Measurements from ENCODE around the gene HSPA12A. TPM values are rescaled to one million over a fixed set of nuclear protein-coding genes. Genes with fewer than 3 reads are reported as not detected.

Gene HSPA12A
- total RNA-seq, 2 donors from 2014 or later: 10.1 to 11.5 TPM

DNA sequence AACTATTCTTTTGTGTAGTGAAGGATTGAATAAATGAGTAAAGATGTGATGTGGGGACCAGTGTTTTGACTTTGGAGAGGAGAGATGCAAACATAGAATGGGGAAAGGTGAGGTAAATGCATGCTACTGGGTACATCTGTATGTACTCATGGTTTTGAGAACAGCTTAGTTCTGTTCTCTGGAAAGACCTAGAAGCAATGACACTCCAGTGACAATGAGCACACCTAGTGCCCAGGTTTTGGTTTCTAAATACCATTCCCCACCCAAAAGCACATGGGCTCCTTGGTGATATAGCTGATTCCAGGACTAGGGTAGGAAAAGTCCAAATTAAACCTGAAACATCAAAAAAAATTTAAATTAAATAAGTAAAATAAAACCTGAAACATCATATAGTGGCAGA is 22.6 kb upstream of the HSPA12A start:
- TF ChIP-seq, protein P1, sequence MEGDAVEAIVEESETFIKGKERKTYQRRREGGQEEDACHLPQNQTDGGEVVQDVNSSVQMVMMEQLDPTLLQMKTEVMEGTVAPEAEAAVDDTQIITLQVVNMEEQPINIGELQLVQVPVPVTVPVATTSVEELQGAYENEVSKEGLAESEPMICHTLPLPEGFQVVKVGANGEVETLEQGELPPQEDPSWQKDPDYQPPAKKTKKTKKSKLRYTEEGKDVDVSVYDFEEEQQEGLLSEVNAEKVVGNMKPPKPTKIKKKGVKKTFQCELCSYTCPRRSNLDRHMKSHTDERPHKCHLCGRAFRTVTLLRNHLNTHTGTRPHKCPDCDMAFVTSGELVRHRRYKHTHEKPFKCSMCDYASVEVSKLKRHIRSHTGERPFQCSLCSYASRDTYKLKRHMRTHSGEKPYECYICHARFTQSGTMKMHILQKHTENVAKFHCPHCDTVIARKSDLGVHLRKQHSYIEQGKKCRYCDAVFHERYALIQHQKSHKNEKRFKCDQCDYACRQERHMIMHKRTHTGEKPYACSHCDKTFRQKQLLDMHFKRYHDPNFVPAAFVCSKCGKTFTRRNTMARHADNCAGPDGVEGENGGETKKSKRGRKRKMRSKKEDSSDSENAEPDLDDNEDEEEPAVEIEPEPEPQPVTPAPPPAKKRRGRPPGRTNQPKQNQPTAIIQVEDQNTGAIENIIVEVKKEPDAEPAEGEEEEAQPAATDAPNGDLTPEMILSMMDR (IDR thresholded peaks at IDR 0.05): no peak
- DNase-seq (ENCODE audit: low spot score): no peak
- Histone ChIP-seq H3K4me1 (peaks cover 0 to 15% of the 10 kb centered on the region in 2 donors), H3K27ac (no peak overlapping the region), H3K27me3 (no peaks in the 10 kb centered on the region), H3K9me3 (peaks cover 0 to 10% of the 10 kb centered on the region in 2 donors), H3K36me3 (no peaks in the 10 kb centered on the region), H3K4me3 (no peak overlapping the region)

DNA sequence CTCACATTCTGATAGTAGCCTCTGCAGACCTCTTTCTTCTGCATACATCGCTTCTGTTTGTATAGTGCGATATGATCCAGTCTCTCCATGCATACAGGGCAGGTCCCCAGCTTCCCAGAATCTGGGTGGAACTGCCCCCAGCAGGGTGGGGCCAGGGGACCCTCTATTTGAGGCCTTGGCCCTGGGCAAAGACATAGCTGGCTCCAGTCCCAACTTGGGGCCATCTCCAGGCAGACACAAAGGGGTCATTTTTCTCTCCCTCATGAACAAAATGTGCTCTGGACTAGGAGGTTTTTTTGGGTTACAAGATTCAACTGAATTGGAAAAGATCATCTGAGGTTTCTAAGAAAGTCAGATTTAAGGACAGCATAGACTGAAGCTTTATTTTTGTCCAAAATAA is 21.1 kb upstream of the HSPA12A start:
- no peaks in the 10 kb centered on the region for H3K36me3 ChIP-seq
- H3K4me3 ChIP-seq: no peak overlapping the region
- peaks cover 0 to 11% of the 10 kb centered on the region in 2 donors for H3K4me1 ChIP-seq
- H3K9me3 ChIP-seq: peaks cover 0 to 10% of the 10 kb centered on the region in 2 donors
- no peak overlapping the region for H3K27ac ChIP-seq
- no peaks in the 10 kb centered on the region for H3K27me3 ChIP-seq
- no peak for DNase-seq (ENCODE audit: low spot score)
- TF ChIP-seq, protein P1 (IDR thresholded peaks at IDR 0.05): no peak

DNA sequence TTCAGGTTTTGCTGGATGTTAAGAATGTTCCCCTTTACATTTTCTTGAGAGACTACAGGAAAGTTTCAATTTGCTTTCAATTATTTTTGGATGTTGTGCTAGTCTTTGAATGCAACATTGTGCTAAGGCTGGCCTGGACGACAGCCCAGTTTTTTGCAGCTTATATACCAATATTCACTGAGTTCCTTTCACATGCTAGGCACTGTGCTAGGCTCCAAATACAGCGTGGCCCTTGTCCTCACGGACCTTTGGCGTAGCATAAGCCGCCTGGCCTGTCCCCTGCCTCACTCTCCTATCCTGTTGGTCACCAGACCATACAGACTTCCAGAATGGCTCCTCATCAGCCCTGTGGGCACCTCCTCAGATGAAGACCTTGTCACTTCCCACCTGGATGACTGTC is 19.5 kb upstream of the HSPA12A start:
- no peak for DNase-seq (ENCODE audit: low spot score)
- Histone ChIP-seq H3K27me3 (no peaks in the 10 kb centered on the region), H3K27ac (no peak overlapping the region), H3K4me1 (peaks cover 0 to 3% of the 10 kb centered on the region in 2 donors), H3K4me3 (no peak overlapping the region), H3K36me3 (no peaks in the 10 kb centered on the region), H3K9me3 (peaks cover 0 to 10% of the 10 kb centered on the region in 2 donors)
- TF ChIP-seq, protein P1 (IDR thresholded peaks at IDR 0.05): no peak

DNA sequence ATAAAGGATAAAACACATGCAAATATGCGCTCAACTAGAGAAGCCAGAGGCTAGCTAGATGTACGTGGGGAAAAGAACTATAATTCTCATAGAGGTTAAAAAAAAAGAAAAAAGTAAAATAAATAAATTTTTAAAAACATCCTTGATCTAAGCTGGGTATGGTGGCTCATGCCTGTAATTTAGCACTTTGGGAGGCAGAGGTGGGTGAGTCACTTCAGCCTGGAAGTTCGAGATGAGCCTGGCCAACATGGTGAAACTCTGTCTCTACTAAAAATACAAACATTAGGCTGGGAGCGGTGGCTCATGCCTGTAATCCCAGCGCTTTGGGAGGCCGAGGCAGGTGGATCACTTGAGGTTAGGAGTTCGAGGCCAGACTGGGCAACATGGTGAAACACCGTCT is 18.6 kb upstream of the HSPA12A start:
- TF ChIP-seq, protein P1 (IDR thresholded peaks at IDR 0.05): no peak
- no peak for DNase-seq (ENCODE audit: low spot score)
- Histone ChIP-seq H3K27ac (no peak overlapping the region), H3K4me1 (peaks cover 0 to 9% of the 10 kb centered on the region in 2 donors), H3K4me3 (no peak overlapping the region), H3K9me3 (peaks cover 0 to 10% of the 10 kb centered on the region in 2 donors), H3K27me3 (no peaks in the 10 kb centered on the region), H3K36me3 (no peaks in the 10 kb centered on the region)

DNA sequence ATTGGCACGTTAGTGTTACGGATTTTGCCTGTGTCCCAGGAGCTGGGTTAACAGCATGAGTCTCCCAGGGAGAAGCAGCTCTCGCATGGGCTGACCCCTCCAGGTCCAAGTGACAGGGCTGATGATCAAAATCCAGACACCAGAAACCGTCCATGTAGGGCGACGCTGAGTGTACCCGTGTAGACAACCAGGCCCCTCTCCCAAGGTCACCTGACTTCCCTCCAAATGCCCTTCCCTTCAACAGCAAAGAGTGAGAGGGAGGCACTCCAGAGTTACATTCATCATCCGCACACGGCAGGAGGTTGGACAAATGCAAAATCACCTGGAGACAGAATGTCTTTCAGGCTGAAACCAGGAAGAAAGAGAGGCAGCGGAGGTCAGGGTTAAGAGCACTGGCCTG is 14.9 kb upstream of the HSPA12A start:
- Histone ChIP-seq H3K9me3 (no peaks in the 10 kb centered on the region), H3K4me1 (peaks cover 0 to 22% of the 10 kb centered on the region in 2 donors), H3K36me3 (no peaks in the 10 kb centered on the region), H3K27me3 (no peaks in the 10 kb centered on the region), H3K27ac (peak overlapping the region in 1 of 2 donors; percentile 51), H3K4me3 (no peak overlapping the region)
- no peak for DNase-seq (ENCODE audit: low spot score)
- TF ChIP-seq, protein P1 (IDR thresholded peaks at IDR 0.05): no peak

DNA sequence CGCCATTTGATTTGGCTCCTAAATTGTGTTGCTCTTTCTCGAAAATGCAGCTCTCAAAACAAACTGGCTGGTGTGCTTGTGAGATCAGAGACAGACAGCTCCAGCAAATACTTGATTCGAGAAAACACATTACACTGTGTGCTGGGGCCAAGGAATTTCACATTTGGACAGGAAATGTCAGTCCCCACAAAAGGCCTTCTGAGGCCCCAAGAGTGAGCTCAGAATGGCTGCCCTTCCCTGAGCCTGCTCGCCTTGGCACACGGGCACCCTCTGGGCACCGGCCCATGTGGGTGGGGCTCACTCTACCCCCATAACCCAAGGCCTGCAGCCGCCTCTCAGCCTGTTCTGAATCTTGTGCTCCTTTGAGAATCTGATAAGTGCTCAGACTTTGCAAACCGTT is 13.9 kb upstream of the HSPA12A start:
- peak overlapping the region; percentile 25 to 51 for H3K27ac ChIP-seq
- no peaks in the 10 kb centered on the region for H3K9me3 ChIP-seq
- H3K36me3 ChIP-seq: no peaks in the 10 kb centered on the region
- DNase-seq (ENCODE audit: low spot score): no peak
- no peaks in the 10 kb centered on the region for H3K27me3 ChIP-seq
- TF ChIP-seq, protein P1 (IDR thresholded peaks at IDR 0.05): no peak
- no peak overlapping the region for H3K4me3 ChIP-seq
- peaks cover 0 to 22% of the 10 kb centered on the region in 2 donors for H3K4me1 ChIP-seq
